GM12892 (cell line): ENCODE measurements around the gene GRID1.

Source experiments
- POLR2A ChIP-seq: IDR thresholded peaks from 2 replicates; pipeline ENCODE4 v1.6.1; 2011; ENCODE audit warnings: low read depth, low read length, control low read depth
- POLR2AphosphoS5 ChIP-seq: IDR thresholded peaks from 2 replicates; pipeline ENCODE4 v1.6.1; 2011; ENCODE audit warnings: low read depth, low read length, control low read depth
- TAF1 ChIP-seq: IDR thresholded peaks from 2 replicates; pipeline ENCODE4 v1.6.1; 2011; ENCODE audit warnings: low read depth, mild to moderate bottlenecking, control low read depth, low read length, borderline replicate concordance

- no peak for TF ChIP-seq POLR2A
- no peak for TF ChIP-seq POLR2AphosphoS5
- no peak for TF ChIP-seq TAF1
Measured at GRCh38 chr10:86224354-86225102, 142.1 kb downstream of the GRID1 start.
